Esophagus muscularis mucosa (tissue), 4 donors: ENCODE measurements around the gene DENND10. TPM values are rescaled to one million over a fixed set of nuclear protein-coding genes. Genes with fewer than 3 reads are reported as not detected.

Source experiments
- DNase-seq: peaks from one replicate; pipeline ENCODE4 v3.0.0-alpha.2; 2017; ENCODE audit errors: extremely low spot score
- H3K27ac ChIP-seq, 4 donors: fragments of 200-600 bp; sonication (generic); replicated peaks in 1 of 4; 1 replicate in 3 of 4; 2 replicates in 1 of 4; pipeline ENCODE4 v1.5.1; 2016 to 2019; ENCODE audit warnings: mild to moderate bottlenecking in 1 of 4
- H3K27me3 ChIP-seq, 4 donors: fragments of 200-600 bp; sonication (generic); one replicate each; pipeline versions ENCODE4 v1.5.1 to v1.6.0; 2016 to 2019
- H3K36me3 ChIP-seq, 4 donors: fragments of 200-600 bp; sonication (generic); one replicate each; pipeline ENCODE4 v1.5.1; 2016 to 2019
- H3K4me1 ChIP-seq, 4 donors: fragments of 200-600 bp; sonication (generic); one replicate each; pipeline ENCODE4 v1.5.1; 2016 to 2019
- H3K4me3 ChIP-seq, 4 donors: fragments of 200-600 bp; sonication (generic); 1 replicate in 2 of 4; 2 replicates in 2 of 4; pipeline ENCODE4 v1.5.1; 2016 to 2019; ENCODE audit warnings: mild to moderate bottlenecking in 4 of 4, moderate library complexity in 1 of 4
- H3K9me3 ChIP-seq, 4 donors: fragments of 200-600 bp; sonication (generic); 1 replicate in 3 of 4; 2 replicates in 1 of 4; pipeline ENCODE4 v1.5.1; 2016 to 2019
- CTCF ChIP-seq, 3 experiments: fragments of 200-600 bp in 2 of 3; fragments of 450-650 bp in 1 of 3; sonication (generic) in 2 of 3; IDR thresholded peaks; one replicate each; pipeline ENCODE4 v1.5.1; 2017 to 2019; ENCODE audit warnings: antibody characterized with exemption in 3 of 3, mild to moderate bottlenecking in 2 of 3, moderate library complexity in 1 of 3
- EP300 ChIP-seq: sonication (generic); formaldehyde crosslinking; IDR thresholded peaks from one replicate; pipeline ENCODE4 v1.6.1; 2017; ENCODE audit warnings: antibody characterized with exemption
- POLR2A ChIP-seq: fragments of 450-650 bp; IDR thresholded peaks from one replicate; pipeline ENCODE4 v1.6.1; 2017; ENCODE audit warnings: antibody characterized with exemption, moderate library complexity, mild to moderate bottlenecking, low read depth
- POLR2AphosphoS5 ChIP-seq, 2 donors: sonication (generic); formaldehyde crosslinking; IDR thresholded peaks; one replicate each; pipeline ENCODE4 v1.6.1; 2017; ENCODE audit warnings: antibody characterized with exemption in 2 of 2
- WGBS: methylation state at CpG from one replicate; pipeline ENCODE4 v1.1.5; 2018; 5-methylcytosine and 5-hydroxymethylcytosine counted together
- intact Hi-C: fragments of 100-400 bp; cut with DNase I; formaldehyde crosslinking; loops from one replicate; pipeline ENCODE4 v1.15.1; 2023
- total RNA-seq, 4 donors: library from RNA; depleted of rRNA; stranded (reverse); fragments of >200 nt; gene quantifications; one replicate each; pipeline versions ENCODE4 v1.1.0 to v1.2.1, GENCODE V29; 2016

DENND10 gene
- total RNA-seq, 4 donors from 2014 or later = 19.1 to 23.7 (median 22.3) TPM

- 85% methylated on average over 3 of the region's 3 CpGs for WGBS
- Histone ChIP-seq H3K9me3 (no peaks in the 10 kb centered on the region), H3K4me3 (no peak overlapping the region), H3K27ac (no peak overlapping the region), H3K36me3 (no peaks in the 10 kb centered on the region), H3K4me1 (peaks cover 0 to 3% (median 1%) of the 10 kb centered on the region in 4 donors), H3K27me3 (no peaks in the 10 kb centered on the region)
- DNase-seq = no peak
- no peak for TF ChIP-seq EP300
- no peak for TF ChIP-seq POLR2AphosphoS5 (IDR thresholded peaks at IDR 0.05)
- TF ChIP-seq POLR2A = no peak
- TF ChIP-seq CTCF (IDR thresholded peaks at IDR 0.05) = no peak
- intact Hi-C loops = no loop called here
These were observed 5.3 kb upstream of the DENND10 start for GRCh38 chr10:119098576-119098975.

GRCh38 chr10:119100434-119101238, 3.3 kb upstream of the DENND10 start:
- H3K9me3 ChIP-seq = no peaks in the 10 kb centered on the region
- no peaks in the 10 kb centered on the region for H3K27me3 ChIP-seq
- H3K4me1 ChIP-seq = peaks cover 10 to 16% (median 14%) of the 10 kb centered on the region in 4 donors
- DNase-seq = no peak
- H3K36me3 ChIP-seq = peaks cover 0 to 1% (median 0%) of the 10 kb centered on the region in 4 donors
- no peak overlapping the region for H3K27ac ChIP-seq
- no peak overlapping the region for H3K4me3 ChIP-seq
- TF ChIP-seq POLR2A (no peak), CTCF (IDR thresholded peaks at IDR 0.05) (no peak), POLR2AphosphoS5 (IDR thresholded peaks at IDR 0.05) (no peak), EP300 (no peak)
- WGBS = 87% methylated on average over 3 of the region's 3 CpGs
- intact Hi-C loops = loop anchor here (2.0 kb wide), 1 partner anchor 22 kb away; no protein-coding TSS in a partner anchor

- no peak overlapping the region for H3K4me3 ChIP-seq
- WGBS = 65% methylated on average over 10 of the region's 10 CpGs
- H3K27me3 ChIP-seq = no peaks in the 10 kb centered on the region
- TF ChIP-seq POLR2AphosphoS5 (IDR thresholded peaks at IDR 0.05) = no peak
- TF ChIP-seq POLR2A = no peak
- TF ChIP-seq EP300 = no peak
- no peak overlapping the region for H3K27ac ChIP-seq
- no peak for DNase-seq
- peaks cover 0 to 5% (median 0%) of the 10 kb centered on the region in 4 donors for H3K36me3 ChIP-seq
- intact Hi-C loops = loop anchor here (2.0 kb wide), 1 partner anchor 23 kb away; no protein-coding TSS in a partner anchor
- H3K9me3 ChIP-seq = no peaks in the 10 kb centered on the region
- H3K4me1 ChIP-seq = peaks cover 10 to 21% (median 19%) of the 10 kb centered on the region in 4 donors
These were observed 2.4 kb upstream of the DENND10 start for GRCh38 chr10:119101366-119102098.

- intact Hi-C loops = no loop called here
- no peak for DNase-seq
- Histone ChIP-seq H3K4me3 (peak overlapping the region; percentile 92 to 96 (median 95)), H3K36me3 (peaks cover 0 to 14% (median 6%) of the 10 kb centered on the region in 4 donors), H3K4me1 (peaks cover 10 to 21% (median 19%) of the 10 kb centered on the region in 4 donors), H3K27me3 (no peaks in the 10 kb centered on the region), H3K9me3 (no peaks in the 10 kb centered on the region), H3K27ac (peak overlapping the region; percentile 77 to 88 (median 84))
- 60% methylated on average over 11 of the region's 12 CpGs for WGBS
- no peak for TF ChIP-seq POLR2AphosphoS5 (IDR thresholded peaks at IDR 0.05)
- no peak for TF ChIP-seq POLR2A
These were observed 541 bp upstream of the DENND10 start for GRCh38 chr10:119103241-119103902.

- H3K36me3 ChIP-seq = peaks cover 0 to 25% (median 18%) of the 10 kb centered on the region in 4 donors
- H3K27ac ChIP-seq = peak overlapping the region; percentile 82 to 88 (median 86)
- peaks cover 10 to 21% (median 19%) of the 10 kb centered on the region in 4 donors for H3K4me1 ChIP-seq
- intact Hi-C loops = no loop called here
- H3K4me3 ChIP-seq = peak overlapping the region; percentile 92 to 96 (median 95)
- no peak for DNase-seq
- TF ChIP-seq CTCF (IDR thresholded peaks at IDR 0.05) = no peak
- no peak for TF ChIP-seq EP300
- no peak for TF ChIP-seq POLR2AphosphoS5 (IDR thresholded peaks at IDR 0.05)
- TF ChIP-seq POLR2A = no peak
- H3K9me3 ChIP-seq = no peaks in the 10 kb centered on the region
- no peaks in the 10 kb centered on the region for H3K27me3 ChIP-seq
- 3% methylated on average over 21 of the region's 22 CpGs for WGBS
These were observed 722 bp downstream of the DENND10 start for GRCh38 chr10:119104654-119105015.
